Caco-2 (cell line): ENCODE results near the gene LBX1. TPM values are rescaled to one million over a fixed set of nuclear protein-coding genes. Genes with fewer than 3 reads are reported as not detected.

Experiments used
- BruUV-seq: library from RNA; stranded (reverse); fragments of 400-500 nt; replicated peaks from 2 replicates; lab custom pipeline; 2021; lab: Mats Ljungman, UMichigan
- CTCF ChIA-PET: fragments of 300-600 bp; sonication (Branson Sonifier 250); formaldehyde crosslinking; loops from one replicate; lab custom pipeline; 2022; ENCODE audit warnings: antibody characterized with exemption; lab: Charles Lee
- POLR2A ChIA-PET: fragments of 300-600 bp; sonication (Branson Sonifier 250); formaldehyde crosslinking; loops from one replicate; lab custom pipeline; 2022; ENCODE audit warnings: antibody characterized with exemption; lab: Charles Lee
- DNase-seq, 2 experiments: peaks; one replicate each; pipeline versions ENCODE4 v3.0.0 to v3.0.0-alpha.2; 2020 to 2022
- H3K27me3 ChIP-seq: replicated peaks from 2 replicates; pipeline ENCODE4 v1.6.0; 2011; ENCODE audit warnings: low read length; ENCODE audit not compliant: control insufficient read depth, insufficient read depth
- H3K36me3 ChIP-seq: 2 replicates; pipeline ENCODE4 v1.5.1; 2011; ENCODE audit warnings: low read length; ENCODE audit not compliant: control insufficient read depth, insufficient read depth
- H3K4me1 ChIP-seq: fragments of 250-450 bp; sonication (Bioruptor Pico); 2 replicates; pipeline ENCODE4 v1.5.1; 2020; ENCODE audit warnings: mild to moderate bottlenecking
- H3K4me3 ChIP-seq: 2 replicates; pipeline ENCODE4 v1.5.1; 2011; ENCODE audit warnings: low read depth, mild to moderate bottlenecking, control low read depth, low read length
- H3K9me3 ChIP-seq: fragments of 250-450 bp; sonication (Bioruptor Pico); 2 replicates; pipeline ENCODE4 v1.5.1; 2020; ENCODE audit warnings: mild to moderate bottlenecking, moderate library complexity
- H3K27ac Mint-ChIP-seq: one replicate; pipeline ENCODE4 v1.8.0; 2022; ENCODE audit warnings: mixed read lengths; ENCODE audit not compliant: unreplicated experiment
- H3K27me3 Mint-ChIP-seq: one replicate; pipeline ENCODE4 v1.8.0; 2022; ENCODE audit warnings: mixed read lengths; ENCODE audit not compliant: insufficient read depth, unreplicated experiment
- H3K36me3 Mint-ChIP-seq: one replicate; pipeline ENCODE4 v1.8.0; 2022; ENCODE audit warnings: mild to moderate bottlenecking, mixed read lengths; ENCODE audit not compliant: insufficient read depth, unreplicated experiment
- H3K4me1 Mint-ChIP-seq: one replicate; pipeline ENCODE4 v1.8.0; 2022; ENCODE audit warnings: low read depth, mixed read lengths; ENCODE audit not compliant: unreplicated experiment
- H3K4me3 Mint-ChIP-seq: one replicate; pipeline ENCODE4 v1.8.0; 2022; ENCODE audit warnings: mild to moderate bottlenecking, moderate library complexity, mixed read lengths; ENCODE audit not compliant: unreplicated experiment
- H3K9me3 Mint-ChIP-seq: one replicate; pipeline ENCODE4 v1.8.0; 2022; ENCODE audit warnings: mixed read lengths; ENCODE audit not compliant: unreplicated experiment
- CTCF ChIP-seq, 2 experiments: fragments of 200-600 bp in 1 of 2; IDR thresholded peaks; 1 replicate in 1 of 2; 2 replicates in 1 of 2; pipeline versions ENCODE4 v1.5.1 to v1.8.0; 2011 to 2022; ENCODE audit warnings: antibody characterized with exemption in 1 of 2, control low read depth in 1 of 2, inconsistent platforms in 1 of 2, low read depth in 1 of 2, low read length in 1 of 2, mild to moderate bottlenecking in 1 of 2, moderate library complexity in 1 of 2; ENCODE audit not compliant: insufficient read depth in 1 of 2, severe bottlenecking in 1 of 2, unreplicated experiment in 1 of 2
- intact Hi-C: fragments of 100-400 bp; cut with micrococcal nuclease; formaldehyde crosslinking; loops from one replicate; pipeline ENCODE4 v1.10.0; 2022; ENCODE audit not compliant: unreplicated experiment
- total RNA-seq: library from RNA; stranded (reverse); gene quantifications from 2 replicates; pipeline ENCODE4 v1.2.3, GENCODE V29; 2022

Gene LBX1
- total RNA-seq, 1 experiment from 2014 or later, result not detected

- Mint-ChIP-seq H3K4me3 (no peak overlapping the region), H3K36me3 (no peaks in the 10 kb centered on the region), H3K4me1 (no peaks in the 10 kb centered on the region), H3K27me3 (no peaks in the 10 kb centered on the region), H3K9me3 (no peaks in the 10 kb centered on the region), H3K27ac (no peak overlapping the region)
- no peaks in the 10 kb centered on the region for H3K4me1 ChIP-seq
- H3K27me3 ChIP-seq, result peaks cover 3% of the 10 kb centered on the region
- BruUV-seq, result no TSS peak
- CTCF ChIA-PET, result interaction anchor here (1.4 kb wide), 1 partner anchor 88 kb away, joined by 4 read pairs; no protein-coding TSS in a partner anchor
- POLR2A ChIA-PET, result no interaction called here
- H3K36me3 ChIP-seq, result no peaks in the 10 kb centered on the region
- no peak overlapping the region for H3K4me3 ChIP-seq
- H3K9me3 ChIP-seq, result no peaks in the 10 kb centered on the region
- no peak for DNase-seq
- intact Hi-C loops, result no loop called here
- no peak for TF ChIP-seq CTCF (IDR thresholded peaks at IDR 0.05; ENCODE audit: insufficient read depth in 1 of 2, low read depth in 1 of 2, low read length in 1 of 2, severe bottlenecking in 1 of 2, unreplicated experiment in 1 of 2)
Measured at GRCh38 chr10:101182936-101183335, 46.3 kb downstream of the LBX1 start.

Other genes starting within 250 kb of the LBX1 start
- gene MRPL43, start 242.0 kb downstream of the LBX1 start, total RNA-seq, result 82.1 and 84.1 TPM in 2 replicates
- gene TWNK, start 241.9 kb downstream of the LBX1 start, total RNA-seq, result 26.2 and 29.8 TPM in 2 replicates
- 53.3 and 54.8 TPM in 2 replicates for gene LZTS2, start 229.7 kb downstream of the LBX1 start, total RNA-seq
- 1.4 and 1.5 TPM in 2 replicates for gene PDZD7, start 198.3 kb downstream of the LBX1 start, total RNA-seq
- gene SFXN3, start 198.2 kb downstream of the LBX1 start, total RNA-seq, result 23.4 and 30.3 TPM in 2 replicates
- gene KAZALD1, start 167.5 kb downstream of the LBX1 start, total RNA-seq, result 41.3 and 42.3 TPM in 2 replicates
- 1.9 and 2.3 TPM in 2 replicates for gene TLX1, start 98.2 kb downstream of the LBX1 start, total RNA-seq
- gene BTRC, start 124.7 kb upstream of the LBX1 start, total RNA-seq, result 19.6 and 20.0 TPM in 2 replicates